Right renal cortex interstitium (tissue), 3 donors: ENCODE measurements around the gene GPC3. TPM values are rescaled to one million over a fixed set of nuclear protein-coding genes. Genes with fewer than 3 reads are reported as not detected.
"Not testable (repeated sequence)": the region's sequence is repeated elsewhere in the genome, so short reads cannot be mapped to it uniquely, and the experiment has no call there.

ENCODE experiments used
- DNase-seq, 3 donors: peaks; one replicate each; pipeline ENCODE4 v3.0.0-alpha.2; 2013; ENCODE audit warnings: low read depth in 3 of 3, low spot score in 2 of 3
- polyA plus RNA-seq, 3 donors: library from polyadenylated mRNA; unstranded; fragments of 120-200 nt; gene quantifications; one replicate each; pipeline ENCODE4 v1.2.1, GENCODE V29; 2013; ENCODE audit not compliant: insufficient read length in 3 of 3

The GPC3 gene
- polyA plus RNA-seq, 3 donors, result 1,260 to 1,341 (median 1,339) TPM

GRCh38 chrX:133633950-133634349 lies 351.4 kb downstream of the GPC3 start:
- no peak for DNase-seq

- DNase-seq, result no peak
Observed at GRCh38 chrX:133633162-133633561, 352.2 kb downstream of the GPC3 start.

- no peak for DNase-seq
Observed at GRCh38 chrX:133630362-133630761, 355.0 kb downstream of the GPC3 start.

- DNase-seq, result no peak
Observed at GRCh38 chrX:133627673-133628072, 357.7 kb downstream of the GPC3 start.

- DNase-seq, result not testable (repeated sequence)
Observed at GRCh38 chrX:133621384-133621783, 364.0 kb downstream of the GPC3 start.

GRCh38 chrX:133611676-133612075 lies 373.7 kb downstream of the GPC3 start:
- DNase-seq, result no peak

- DNase-seq, result no peak
Observed at GRCh38 chrX:133610056-133610455, 375.3 kb downstream of the GPC3 start.

GRCh38 chrX:133609166-133609565 lies 376.2 kb downstream of the GPC3 start:
- no peak for DNase-seq

GRCh38 chrX:133608406-133608805 lies 377.0 kb downstream of the GPC3 start:
- DNase-seq, result no peak

- no peak for DNase-seq
Observed at GRCh38 chrX:133607419-133608348, 377.7 kb downstream of the GPC3 start.

- DNase-seq, result no peak
Observed at GRCh38 chrX:133606990-133607389, 378.4 kb downstream of the GPC3 start.

GRCh38 chrX:133604801-133605200 lies 380.6 kb downstream of the GPC3 start:
- DNase-seq, result no peak

GRCh38 chrX:133602881-133603280 lies 382.5 kb downstream of the GPC3 start:
- no peak for DNase-seq

GRCh38 chrX:133601116-133601515 lies 384.3 kb downstream of the GPC3 start:
- DNase-seq, result no peak

GRCh38 chrX:133600536-133600935 lies 384.9 kb downstream of the GPC3 start:
- no peak for DNase-seq

- no peak for DNase-seq
Observed at GRCh38 chrX:133598601-133599335, 386.6 kb downstream of the GPC3 start.

- DNase-seq, result no peak
Observed at GRCh38 chrX:133594156-133594555, 391.2 kb downstream of the GPC3 start.

- no peak for DNase-seq
Observed at GRCh38 chrX:133593531-133593930, 391.9 kb downstream of the GPC3 start.

- no peak for DNase-seq
Observed at GRCh38 chrX:133590703-133591505, 394.5 kb downstream of the GPC3 start.

GRCh38 chrX:133588827-133589226 lies 396.6 kb downstream of the GPC3 start:
- DNase-seq, result no peak

GRCh38 chrX:133587818-133588217 lies 397.6 kb downstream of the GPC3 start:
- no peak for DNase-seq
